ENCODE measurements around the gene JUP. TPM values are rescaled to one million over a fixed set of nuclear protein-coding genes. Genes with fewer than 3 reads are reported as not detected.

The JUP gene
- total and polyA plus RNA-seq, 2 donors from 2014 or later = 148 to 223 TPM

DNA sequence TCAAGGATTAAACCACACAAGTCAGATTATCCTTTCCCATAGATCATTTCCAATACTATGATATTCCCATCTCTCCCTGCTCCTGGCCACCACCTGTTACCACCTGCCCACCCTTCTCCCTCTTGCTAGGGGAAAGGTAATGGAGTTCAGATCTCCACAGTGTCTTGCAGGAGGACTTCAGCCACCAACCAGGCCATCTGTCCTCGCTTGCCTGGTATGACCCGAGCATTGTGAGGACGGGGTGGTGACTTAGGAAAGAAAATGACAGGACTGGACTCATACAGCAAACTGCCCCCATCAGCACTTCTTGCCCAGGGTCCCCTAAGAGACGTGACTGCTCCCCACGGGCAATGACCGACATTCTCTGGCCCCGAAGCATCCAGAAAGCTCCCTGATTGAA lies 37.1 kb upstream of the JUP start:
- H3K36me3 ChIP-seq (ENCODE audit: control insufficient read depth in 2 of 3, insufficient read depth in 3 of 3, low read length in 3 of 3) = peaks cover 0 to 16% (median 2%) of the 10 kb centered on the region in 3 donors
- DNase-seq (no peak), FAIRE-seq (no peak)
- no peak overlapping the region for H3K9ac ChIP-seq (ENCODE audit: low read length in 3 of 3)
- no peaks in the 10 kb centered on the region for H3K4me1 ChIP-seq (ENCODE audit: control insufficient read depth in 2 of 3, insufficient read depth in 2 of 3, low read depth in 1 of 3, low read length in 3 of 3)
- H3K4me3 ChIP-seq (ENCODE audit: low read length in 3 of 3) = no peak overlapping the region
- H3K27ac ChIP-seq (ENCODE audit: low read depth in 2 of 2, low read length in 2 of 2) = no peak overlapping the region
- H3K27me3 ChIP-seq (ENCODE audit: control insufficient read depth, insufficient read depth, low read length) = no peaks in the 10 kb centered on the region
- TF ChIP-seq, protein P1, sequence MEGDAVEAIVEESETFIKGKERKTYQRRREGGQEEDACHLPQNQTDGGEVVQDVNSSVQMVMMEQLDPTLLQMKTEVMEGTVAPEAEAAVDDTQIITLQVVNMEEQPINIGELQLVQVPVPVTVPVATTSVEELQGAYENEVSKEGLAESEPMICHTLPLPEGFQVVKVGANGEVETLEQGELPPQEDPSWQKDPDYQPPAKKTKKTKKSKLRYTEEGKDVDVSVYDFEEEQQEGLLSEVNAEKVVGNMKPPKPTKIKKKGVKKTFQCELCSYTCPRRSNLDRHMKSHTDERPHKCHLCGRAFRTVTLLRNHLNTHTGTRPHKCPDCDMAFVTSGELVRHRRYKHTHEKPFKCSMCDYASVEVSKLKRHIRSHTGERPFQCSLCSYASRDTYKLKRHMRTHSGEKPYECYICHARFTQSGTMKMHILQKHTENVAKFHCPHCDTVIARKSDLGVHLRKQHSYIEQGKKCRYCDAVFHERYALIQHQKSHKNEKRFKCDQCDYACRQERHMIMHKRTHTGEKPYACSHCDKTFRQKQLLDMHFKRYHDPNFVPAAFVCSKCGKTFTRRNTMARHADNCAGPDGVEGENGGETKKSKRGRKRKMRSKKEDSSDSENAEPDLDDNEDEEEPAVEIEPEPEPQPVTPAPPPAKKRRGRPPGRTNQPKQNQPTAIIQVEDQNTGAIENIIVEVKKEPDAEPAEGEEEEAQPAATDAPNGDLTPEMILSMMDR (IDR thresholded peaks at IDR 0.05; ENCODE audit: borderline replicate concordance, extremely low read depth, insufficient read depth) = no peak
- intact Hi-C loops (cut with DNase I) = no loop called here
- H3K9me3 ChIP-seq (ENCODE audit: control insufficient read depth in 2 of 3, insufficient read depth in 1 of 3, low read length in 3 of 3) = no peaks in the 10 kb centered on the region

DNA sequence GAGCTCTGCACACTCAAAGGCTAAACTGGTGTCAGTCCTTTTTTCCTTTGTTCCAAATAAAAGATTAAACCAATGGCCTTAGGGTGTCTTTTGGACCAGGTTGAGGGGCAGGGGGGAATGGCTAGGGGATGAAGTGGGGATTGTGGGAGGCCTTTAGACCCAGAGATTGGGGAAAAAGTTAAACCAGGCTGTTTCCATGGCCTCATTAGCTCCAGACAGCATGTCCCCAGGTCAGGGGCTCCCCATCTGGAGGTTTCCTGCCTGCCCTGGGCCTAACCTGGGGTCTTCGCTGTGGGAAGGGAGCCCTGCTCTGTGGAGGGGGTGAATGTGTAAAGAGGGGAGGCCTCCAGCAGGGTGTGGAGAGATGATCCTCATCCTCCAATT lies 36.6 kb upstream of the JUP start:
- TF ChIP-seq, protein P1 (IDR thresholded peaks at IDR 0.05; ENCODE audit: borderline replicate concordance, extremely low read depth, insufficient read depth) = no peak
- Histone ChIP-seq H3K36me3 (ENCODE audit: control insufficient read depth in 2 of 3, insufficient read depth in 3 of 3, low read length in 3 of 3) (peaks cover 0 to 16% (median 2%) of the 10 kb centered on the region in 3 donors), H3K9ac (ENCODE audit: low read length in 3 of 3) (no peak overlapping the region), H3K9me3 (ENCODE audit: control insufficient read depth in 2 of 3, insufficient read depth in 1 of 3, low read length in 3 of 3) (no peaks in the 10 kb centered on the region), H3K4me1 (ENCODE audit: control insufficient read depth in 2 of 3, insufficient read depth in 2 of 3, low read depth in 1 of 3, low read length in 3 of 3) (no peaks in the 10 kb centered on the region), H3K4me3 (ENCODE audit: low read length in 3 of 3) (no peak overlapping the region), H3K27ac (ENCODE audit: low read depth in 2 of 2, low read length in 2 of 2) (no peak overlapping the region), H3K27me3 (ENCODE audit: control insufficient read depth, insufficient read depth, low read length) (no peaks in the 10 kb centered on the region)
- FAIRE-seq (no peak), DNase-seq (no peak)
- intact Hi-C loops (cut with DNase I) = no loop called here

DNA sequence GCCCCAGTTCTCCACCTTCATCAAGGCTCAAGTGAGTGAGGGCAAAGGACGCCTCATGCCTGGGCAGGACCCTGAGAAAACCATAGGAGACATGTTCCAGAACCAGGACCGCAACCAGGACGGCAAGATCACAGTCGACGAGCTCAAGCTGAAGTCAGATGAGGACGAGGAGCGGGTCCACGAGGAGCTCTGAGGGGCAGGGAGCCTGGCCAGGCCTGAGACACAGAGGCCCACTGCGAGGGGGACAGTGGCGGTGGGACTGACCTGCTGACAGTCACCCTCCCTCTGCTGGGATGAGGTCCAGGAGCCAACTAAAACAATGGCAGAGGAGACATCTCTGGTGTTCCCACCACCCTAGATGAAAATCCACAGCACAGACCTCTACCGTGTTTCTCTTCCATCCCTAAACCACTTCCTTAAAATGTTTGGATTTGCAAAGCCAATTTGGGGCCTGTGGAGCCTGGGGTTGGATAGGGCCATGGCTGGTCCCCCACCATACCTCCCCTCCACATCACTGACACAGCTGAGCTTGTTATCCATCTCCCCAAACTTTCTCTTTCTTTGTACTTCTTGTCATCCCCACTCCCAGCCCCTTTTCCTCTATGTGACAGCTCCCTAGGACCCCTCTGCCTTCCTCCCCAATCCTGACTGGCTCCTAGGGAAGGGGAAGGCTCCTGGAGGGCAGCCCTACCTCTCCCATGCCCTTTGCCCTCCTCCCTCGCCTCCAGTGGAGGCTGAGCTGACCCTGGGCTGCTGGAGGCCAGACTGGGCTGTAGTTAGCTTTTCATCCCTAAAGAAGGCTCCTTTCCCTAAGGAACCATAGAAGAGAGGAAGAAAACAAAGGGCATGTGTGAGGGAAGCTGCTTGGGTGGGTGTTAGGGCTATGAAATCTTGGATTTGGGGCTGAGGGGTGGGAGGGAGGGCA lies 36.0 kb upstream of the JUP start:
- intact Hi-C loops (cut with DNase I) = no loop called here
- Histone ChIP-seq H3K9ac (ENCODE audit: low read length in 3 of 3) (no peak overlapping the region), H3K27ac (ENCODE audit: low read depth in 2 of 2, low read length in 2 of 2) (no peak overlapping the region), H3K36me3 (ENCODE audit: control insufficient read depth in 2 of 3, insufficient read depth in 3 of 3, low read length in 3 of 3) (peaks cover 0 to 10% (median 2%) of the 10 kb centered on the region in 3 donors), H3K4me3 (ENCODE audit: low read length in 3 of 3) (no peak overlapping the region), H3K4me1 (ENCODE audit: control insufficient read depth in 2 of 3, insufficient read depth in 2 of 3, low read depth in 1 of 3, low read length in 3 of 3) (no peaks in the 10 kb centered on the region), H3K9me3 (ENCODE audit: control insufficient read depth in 2 of 3, insufficient read depth in 1 of 3, low read length in 3 of 3) (no peaks in the 10 kb centered on the region), H3K27me3 (ENCODE audit: control insufficient read depth, insufficient read depth, low read length) (no peaks in the 10 kb centered on the region)
- no peak for DNase-seq
- FAIRE-seq = no peak
- TF ChIP-seq, protein P1 (IDR thresholded peaks at IDR 0.05; ENCODE audit: borderline replicate concordance, extremely low read depth, insufficient read depth) = no peak

All from kidney (tissue), 14 donors.